KOPT-K1 (cell line): Measurements from ENCODE around the gene SPRR2A.
"Not testable (repeated sequence)": the region's sequence is repeated elsewhere in the genome, so short reads cannot be mapped to it uniquely, and the experiment has no call there.

Source experiments
- H3K27ac ChIP-seq: fragments of 200-600 bp; sonication (generic); 2 replicates; pipeline ENCODE4 v1.5.1; 2016; ENCODE audit warnings: antibody characterized with exemption, mild to moderate bottlenecking, low read depth, low read length; ENCODE audit not compliant: poor library complexity, severe bottlenecking
- H3K36me3 ChIP-seq: fragments of 200-600 bp; sonication (generic); 2 replicates; pipeline ENCODE4 v1.5.1; 2017; ENCODE audit warnings: antibody characterized with exemption, mild to moderate bottlenecking, low read length, moderate library complexity; ENCODE audit not compliant: insufficient read depth
- H3K9me3 ChIP-seq: fragments of 200-600 bp; sonication (generic); 2 replicates; pipeline ENCODE4 v1.5.1; 2017; ENCODE audit warnings: antibody characterized with exemption, low read length, mild to moderate bottlenecking; ENCODE audit not compliant: insufficient read depth, poor library complexity, severe bottlenecking

SPRR2A gene

GRCh38 chr1:153040950-153041631, 16.2 kb downstream of the SPRR2A start, which contains the start of gene SPRR2D:
Gene SPRR2D, minus strand, starts transcription at chr1:153041120. Its CDS starts 774 bp downstream, at chr1:153040346.
- H3K9me3 ChIP-seq = no peaks in the 10 kb centered on the region
- H3K36me3 ChIP-seq = no peaks in the 10 kb centered on the region
- no peak within 1 kb of the TSS for H3K27ac ChIP-seq

- no peak overlapping the region for H3K27ac ChIP-seq
- H3K9me3 ChIP-seq = no peaks in the 10 kb centered on the region
- no peaks in the 10 kb centered on the region for H3K36me3 ChIP-seq
These were observed 22.1 kb downstream of the SPRR2A start for GRCh38 chr1:153035211-153035610.

- H3K27ac ChIP-seq = no peak overlapping the region
- H3K36me3 ChIP-seq = no peaks in the 10 kb centered on the region
These were observed 24.5 kb downstream of the SPRR2A start for GRCh38 chr1:153032677-153033308.

GRCh38 chr1:153032073-153032472, 25.2 kb downstream of the SPRR2A start:
- Histone ChIP-seq H3K36me3 (no peaks in the 10 kb centered on the region), H3K27ac (no peak overlapping the region), H3K9me3 (no peaks in the 10 kb centered on the region)

More at GRCh38 chr1:153032677-153033308, 24.5 kb downstream of the SPRR2A start:
- no peaks in the 10 kb centered on the region for H3K9me3 ChIP-seq

- H3K36me3 ChIP-seq = no peaks in the 10 kb centered on the region
- H3K9me3 ChIP-seq = no peaks in the 10 kb centered on the region
- no peak within 1 kb of the TSS for H3K27ac ChIP-seq
These were observed 26.4 kb downstream of the SPRR2A start, which contains the start of gene SPRR1B for GRCh38 chr1:153030895-153031294. Gene SPRR1B, plus strand, starts transcription at chr1:153031203. Its CDS starts 1,143 bp downstream, at chr1:153032346.

- Histone ChIP-seq H3K27ac (no peak overlapping the region), H3K9me3 (no peaks in the 10 kb centered on the region), H3K36me3 (no peaks in the 10 kb centered on the region)
These were observed 28.5 kb downstream of the SPRR2A start for GRCh38 chr1:153028766-153029165.

- Histone ChIP-seq H3K9me3 (no peaks in the 10 kb centered on the region), H3K36me3 (no peaks in the 10 kb centered on the region), H3K27ac (no peak overlapping the region)
These were observed 31.5 kb downstream of the SPRR2A start for GRCh38 chr1:153025797-153026196.

- no peaks in the 10 kb centered on the region for H3K9me3 ChIP-seq
- H3K36me3 ChIP-seq = no peaks in the 10 kb centered on the region
- H3K27ac ChIP-seq = no peak overlapping the region
These were observed 32.9 kb downstream of the SPRR2A start for GRCh38 chr1:153024413-153024812.

- Histone ChIP-seq H3K27ac (no peak overlapping the region), H3K9me3 (no peaks in the 10 kb centered on the region)
These were observed 34.2 kb downstream of the SPRR2A start for GRCh38 chr1:153023109-153023508.

GRCh38 chr1:153022340-153022739, 35.0 kb downstream of the SPRR2A start:
- H3K36me3 ChIP-seq, H3K27ac ChIP-seq, H3K9me3 ChIP-seq: not testable (repeated sequence)

More at GRCh38 chr1:153023109-153023508, 34.2 kb downstream of the SPRR2A start:
- no peaks in the 10 kb centered on the region for H3K36me3 ChIP-seq

GRCh38 chr1:153021829-153022228, 35.5 kb downstream of the SPRR2A start:
- not testable (repeated sequence) for H3K36me3 ChIP-seq, H3K27ac ChIP-seq, H3K9me3 ChIP-seq

- not testable (repeated sequence) for H3K36me3 ChIP-seq, H3K9me3 ChIP-seq, H3K27ac ChIP-seq
These were observed 46.0 kb downstream of the SPRR2A start for GRCh38 chr1:153011235-153011758.
